OCI-LY7 (cell line): ENCODE data around the gene NOS3. TPM values are rescaled to one million over a fixed set of nuclear protein-coding genes. Genes with fewer than 3 reads are reported as not detected.
A peak's percentile ranks its signal among the peaks of the same experiment; 100 is the strongest.

Source experiments
- BruUV-seq: library from RNA; stranded (reverse); fragments of 400-500 nt; replicated peaks from 2 replicates; lab custom pipeline; 2021; lab: Mats Ljungman, UMichigan
- CTCF ChIA-PET: fragments of 300-600 bp; sonication (Branson Sonifier 250); formaldehyde crosslinking; loops from one replicate; lab custom pipeline; 2022; ENCODE audit warnings: antibody characterized with exemption; ENCODE audit not compliant: unreplicated experiment; lab: Charles Lee
- POLR2A ChIA-PET: fragments of 300-600 bp; sonication (Branson Sonifier 250); formaldehyde crosslinking; loops from one replicate; lab custom pipeline; 2022; ENCODE audit warnings: antibody characterized with exemption; lab: Charles Lee
- DNase-seq: peaks from one replicate; pipeline ENCODE4 v3.0.0-alpha.2; 2015; ENCODE audit warnings: low spot score
- H2AFZ ChIP-seq: fragments of 200-600 bp; sonication (generic), shearing (Covaris generic); 2 replicates; pipeline ENCODE4 v1.6.1; 2014; ENCODE audit warnings: mild to moderate bottlenecking, antibody characterized with exemption, low read length, moderate library complexity
- H3K27ac ChIP-seq: fragments of 200-600 bp; sonication (generic); 2 replicates; pipeline ENCODE4 v1.5.1; 2014; ENCODE audit warnings: mixed run types, low read depth, mild to moderate bottlenecking, moderate library complexity, low read length, inconsistent platforms; ENCODE audit not compliant: poor library complexity, severe bottlenecking
- H3K36me3 ChIP-seq: fragments of 200-600 bp; sonication (generic); 2 replicates; pipeline ENCODE4 v1.6.1; 2014; ENCODE audit warnings: mild to moderate bottlenecking, antibody characterized with exemption, low read length, moderate library complexity, mixed read lengths; ENCODE audit not compliant: insufficient read depth
- H3K4me1 ChIP-seq: fragments of 200-600 bp; sonication (generic); 2 replicates; pipeline ENCODE4 v1.5.1; 2014; ENCODE audit warnings: mild to moderate bottlenecking, low read length; ENCODE audit not compliant: insufficient read depth, poor library complexity, severe bottlenecking
- H3K4me2 ChIP-seq: fragments of 200-600 bp; sonication (generic); 2 replicates; pipeline ENCODE4 v1.6.1; 2014; ENCODE audit warnings: mild to moderate bottlenecking, low read length
- H3K4me3 ChIP-seq: fragments of 200-600 bp; sonication (generic); 2 replicates; pipeline ENCODE4 v1.5.1; 2014; ENCODE audit warnings: mild to moderate bottlenecking, low read depth, low read length; ENCODE audit not compliant: poor library complexity, severe bottlenecking
- H3K79me2 ChIP-seq: fragments of 200-600 bp; sonication (generic); 2 replicates; pipeline ENCODE4 v1.6.1; 2016; ENCODE audit warnings: low read depth, mild to moderate bottlenecking, low read length, moderate library complexity, mixed read lengths; ENCODE audit not compliant: insufficient read depth
- H3K9me2 ChIP-seq: fragments of 200-600 bp; sonication (generic); 2 replicates; pipeline ENCODE4 v1.6.1; 2016; ENCODE audit warnings: mild to moderate bottlenecking, low read length, mixed read lengths; ENCODE audit not compliant: insufficient read depth
- H3K9me3 ChIP-seq: fragments of 200-600 bp; sonication (generic); 2 replicates; pipeline ENCODE4 v1.6.1; 2014; ENCODE audit warnings: mild to moderate bottlenecking, mixed run types, low read length, mixed read lengths
- H4K20me1 ChIP-seq: fragments of 200-600 bp; sonication (generic); 2 replicates; pipeline ENCODE4 v1.6.1; 2014; ENCODE audit warnings: mild to moderate bottlenecking, antibody characterized with exemption, low read length, moderate library complexity, mixed read lengths; ENCODE audit not compliant: insufficient read depth
- EZH2phosphoT487 ChIP-seq: fragments of 200-600 bp; sonication (generic); IDR thresholded peaks from 2 replicates; pipeline ENCODE4 v1.6.1; 2018; ENCODE audit warnings: low read depth, borderline replicate concordance, mild to moderate bottlenecking, mixed run types, antibody characterized with exemption, low read length, moderate library complexity, mixed read lengths
- intact Hi-C: fragments of 100-400 bp; cut with micrococcal nuclease; formaldehyde crosslinking; loops from one replicate; pipeline ENCODE4 v1.10.0; 2022; ENCODE audit not compliant: unreplicated experiment
- total RNA-seq, 2 experiments: library from RNA; depleted of rRNA in 1 of 2; stranded (reverse); fragments of >200 nt in 1 of 2; shearing (Covaris generic) in 1 of 2; gene quantifications; 2 replicates each; pipeline ENCODE4 v1.2.3, GENCODE V29; 2014 to 2022
- TF ChIP-seq, protein P1 (sequence below): fragments of 200-600 bp; sonication (generic); conservative IDR thresholded peaks from 2 replicates; pipeline ENCODE4 v1.5.1; 2014; ENCODE audit warnings: mild to moderate bottlenecking, antibody characterized with exemption, low read length, moderate library complexity, mixed read lengths

NOS3 gene
- total RNA-seq, 2 experiments from 2014 or later, result 0.78 to 0.82 TPM

GRCh38 chr7:150942001-150942590 is 48.7 kb upstream of the NOS3 start:
- CTCF ChIA-PET, result interaction anchor here (0.6 kb wide), 1 partner anchor 265 kb away, joined by 4 read pairs; no protein-coding TSS in a partner anchor
- Histone ChIP-seq H3K9me3 (no peaks in the 10 kb centered on the region), H3K4me2 (no peak overlapping the region; the same call in 1 of the 2 replicates), H3K79me2 (no peaks in the 10 kb centered on the region), H4K20me1 (no peaks in the 10 kb centered on the region), H3K4me1 (peaks cover 8% of the 10 kb centered on the region), H3K4me3 (no peak overlapping the region), H2AFZ (no peak overlapping the region), H3K9me2 (no peaks in the 10 kb centered on the region), H3K36me3 (no peaks in the 10 kb centered on the region), H3K27ac (no peak overlapping the region)
- intact Hi-C loops, result no loop called here
- peak; percentile 42 for DNase-seq
- TF ChIP-seq, protein P1, sequence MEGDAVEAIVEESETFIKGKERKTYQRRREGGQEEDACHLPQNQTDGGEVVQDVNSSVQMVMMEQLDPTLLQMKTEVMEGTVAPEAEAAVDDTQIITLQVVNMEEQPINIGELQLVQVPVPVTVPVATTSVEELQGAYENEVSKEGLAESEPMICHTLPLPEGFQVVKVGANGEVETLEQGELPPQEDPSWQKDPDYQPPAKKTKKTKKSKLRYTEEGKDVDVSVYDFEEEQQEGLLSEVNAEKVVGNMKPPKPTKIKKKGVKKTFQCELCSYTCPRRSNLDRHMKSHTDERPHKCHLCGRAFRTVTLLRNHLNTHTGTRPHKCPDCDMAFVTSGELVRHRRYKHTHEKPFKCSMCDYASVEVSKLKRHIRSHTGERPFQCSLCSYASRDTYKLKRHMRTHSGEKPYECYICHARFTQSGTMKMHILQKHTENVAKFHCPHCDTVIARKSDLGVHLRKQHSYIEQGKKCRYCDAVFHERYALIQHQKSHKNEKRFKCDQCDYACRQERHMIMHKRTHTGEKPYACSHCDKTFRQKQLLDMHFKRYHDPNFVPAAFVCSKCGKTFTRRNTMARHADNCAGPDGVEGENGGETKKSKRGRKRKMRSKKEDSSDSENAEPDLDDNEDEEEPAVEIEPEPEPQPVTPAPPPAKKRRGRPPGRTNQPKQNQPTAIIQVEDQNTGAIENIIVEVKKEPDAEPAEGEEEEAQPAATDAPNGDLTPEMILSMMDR, result no peak
- no peak for TF ChIP-seq EZH2phosphoT487
- BruUV-seq, result no TSS peak
- POLR2A ChIA-PET, result no interaction called here

DNA sequence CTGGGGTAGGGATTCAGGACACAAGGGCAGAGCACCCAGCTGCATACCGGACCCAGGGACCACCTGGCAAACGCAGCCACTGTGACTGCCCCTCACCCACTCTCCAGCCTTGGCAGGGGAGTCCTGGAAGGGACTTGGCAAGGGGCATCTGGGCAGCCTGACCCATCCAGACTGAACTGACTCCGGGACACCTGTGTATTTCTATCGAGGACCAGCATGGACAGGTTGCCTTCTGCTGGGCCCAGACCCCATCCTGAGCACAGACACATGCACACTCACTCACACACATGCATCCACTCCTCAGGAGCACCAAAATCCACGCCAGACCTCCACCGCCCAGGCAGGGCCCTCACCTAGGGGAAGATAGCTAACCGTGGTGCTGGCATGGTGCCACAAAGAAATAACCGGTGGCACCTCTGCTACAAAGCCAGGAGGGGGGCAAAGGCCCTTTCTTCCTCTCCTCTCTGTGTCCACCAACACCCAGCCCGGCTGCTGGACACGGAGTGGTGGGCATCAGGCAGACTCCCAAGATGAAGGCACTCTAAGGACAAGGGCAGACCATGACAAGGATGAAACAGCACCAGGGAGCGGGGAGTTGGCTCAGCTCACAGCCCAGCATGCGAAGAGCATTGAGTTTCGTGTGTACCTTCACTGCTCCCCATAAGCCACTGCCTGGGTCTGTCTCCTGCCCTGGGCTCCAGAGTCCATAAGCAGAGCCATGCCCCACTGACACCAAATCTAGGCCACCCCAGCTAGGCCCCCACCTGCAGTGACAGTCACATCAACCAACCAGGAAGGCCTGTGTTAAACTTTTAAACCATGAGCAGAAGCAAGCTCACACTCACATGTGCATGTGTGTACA is 48.0 kb upstream of the NOS3 start:
- intact Hi-C loops, result no loop called here
- Histone ChIP-seq H3K79me2 (no peaks in the 10 kb centered on the region), H3K36me3 (no peaks in the 10 kb centered on the region), H3K9me2 (no peaks in the 10 kb centered on the region), H3K4me2 (no peak overlapping the region; the same call in 1 of the 2 replicates), H3K9me3 (no peaks in the 10 kb centered on the region), H2AFZ (no peak overlapping the region), H3K4me3 (no peak overlapping the region), H3K27ac (no peak overlapping the region), H3K4me1 (peaks cover 8% of the 10 kb centered on the region), H4K20me1 (no peaks in the 10 kb centered on the region)
- BruUV-seq, result no TSS peak
- ChIA-PET POLR2A (interaction anchor here (0.6 kb wide), 1 partner anchor 32 kb away, joined by 3 read pairs; no protein-coding TSS in a partner anchor), CTCF (interaction anchor here (0.6 kb wide), 1 partner anchor 264 kb away, joined by 4 read pairs; no protein-coding TSS in a partner anchor)
- DNase-seq, result no peak
- TF ChIP-seq EZH2phosphoT487, result no peak
- TF ChIP-seq, protein P1, result no peak
